PC-3 (cell line): ENCODE measurements around the gene ZNF425. TPM values are rescaled to one million over a fixed set of nuclear protein-coding genes. Genes with fewer than 3 reads are reported as not detected.

Experiments used
- ATAC-seq: fragments of 200-7000 bp; cut with Tn5 transposase; 2 replicates; pipeline ENCODE4 v1.9.1; 2020; ENCODE audit warnings: mild to moderate bottlenecking, moderate library complexity
- BruUV-seq: library from RNA; stranded (reverse); fragments of 400-500 nt; replicated peaks from 2 replicates; lab custom pipeline; 2021; lab: Mats Ljungman, UMichigan
- CTCF ChIA-PET: fragments of 300-600 bp; sonication (Branson Sonifier 250); formaldehyde crosslinking; loops from one replicate; lab custom pipeline; 2022; ENCODE audit warnings: antibody characterized with exemption; lab: Charles Lee
- POLR2A ChIA-PET: fragments of 300-600 bp; sonication (Branson Sonifier 250); formaldehyde crosslinking; loops from one replicate; lab custom pipeline; 2022; ENCODE audit warnings: antibody characterized with exemption; ENCODE audit not compliant: unreplicated experiment; lab: Charles Lee
- DNase-seq: peaks from one replicate; pipeline ENCODE4 v3.0.0-alpha.2; 2015
- H2AFZ ChIP-seq: fragments of 300-600 bp; sonication (generic); 2 replicates; pipeline ENCODE4 v1.6.0; 2016; ENCODE audit warnings: antibody characterized with exemption, low read length
- H3F3A ChIP-seq: fragments of 300-600 bp; sonication (generic); one replicate; pipeline ENCODE4 v1.6.0; 2017; ENCODE audit warnings: antibody characterized with exemption, low read length, control low read depth, mild to moderate bottlenecking; ENCODE audit not compliant: unreplicated experiment
- H3K27ac ChIP-seq: fragments of 300-600 bp; sonication (generic); 2 replicates; pipeline ENCODE4 v1.5.1; 2016; ENCODE audit warnings: mild to moderate bottlenecking, low read length
- H3K27me3 ChIP-seq: fragments of 300-600 bp; sonication (generic); 2 replicates; pipeline ENCODE4 v1.6.1; 2016; ENCODE audit warnings: low read length, mixed read lengths
- H3K36me3 ChIP-seq: fragments of 300-600 bp; sonication (generic); 2 replicates; pipeline ENCODE4 v1.6.1; 2016; ENCODE audit warnings: low read depth, mixed run types, low read length, mixed read lengths
- H3K4me1 ChIP-seq: fragments of 300-600 bp; sonication (generic); 2 replicates; pipeline ENCODE4 v1.5.1; 2016; ENCODE audit warnings: low read length; ENCODE audit not compliant: insufficient read depth
- H3K4me2 ChIP-seq: fragments of 300-600 bp; sonication (generic); 2 replicates; pipeline ENCODE4 v1.6.0; 2016; ENCODE audit warnings: low read length
- H3K4me3 ChIP-seq: fragments of 300-600 bp; sonication (generic); 2 replicates; pipeline ENCODE4 v1.5.1; 2016; ENCODE audit warnings: mild to moderate bottlenecking, low read length, mixed read lengths
- H3K79me2 ChIP-seq: fragments of 300-600 bp; sonication (generic); 2 replicates; pipeline ENCODE4 v1.6.1; 2017; ENCODE audit warnings: low read length, mixed read lengths
- H3K9ac ChIP-seq: fragments of 300-600 bp; sonication (generic); 2 replicates; pipeline ENCODE4 v1.6.0; 2016; ENCODE audit warnings: mild to moderate bottlenecking, low read length
- H3K9me2 ChIP-seq: fragments of 300-600 bp; sonication (generic); replicated peaks from 2 replicates; pipeline ENCODE4 v1.6.1; 2016; ENCODE audit warnings: mixed run types, low read length, mixed read lengths
- H3K9me3 ChIP-seq: fragments of 300-600 bp; sonication (generic); 2 replicates; pipeline ENCODE4 v1.6.1; 2016; ENCODE audit warnings: low read length, mixed read lengths
- H4K20me1 ChIP-seq: fragments of 300-600 bp; sonication (generic); 2 replicates; pipeline ENCODE4 v1.6.1; 2016; ENCODE audit warnings: low read length, mixed read lengths
- EZH2 ChIP-seq: fragments of 300-600 bp; sonication (generic); IDR thresholded peaks from one replicate; pipeline ENCODE4 v1.6.1; 2017; ENCODE audit warnings: antibody characterized with exemption, mild to moderate bottlenecking, low read length; ENCODE audit not compliant: unreplicated experiment
- EZH2phosphoT487 ChIP-seq: fragments of 300-600 bp; sonication (generic); IDR thresholded peaks from 2 replicates; pipeline ENCODE4 v1.6.1; 2018; ENCODE audit warnings: mild to moderate bottlenecking, antibody characterized with exemption, low read length, borderline replicate concordance
- intact Hi-C: fragments of 100-400 bp; cut with micrococcal nuclease; formaldehyde crosslinking; loops from 2 replicates; pipeline ENCODE4 v1.9.0; 2023
- total RNA-seq: library from RNA; depleted of rRNA; stranded (reverse); fragments of >200 nt; gene quantifications from 2 replicates; pipeline ENCODE4 v1.2.3, GENCODE V29; 2014
- TF ChIP-seq, protein P1 (sequence below): fragments of 300-600 bp; sonication (generic); conservative IDR thresholded peaks from 2 replicates; pipeline ENCODE4 v1.5.1; 2017; ENCODE audit warnings: antibody characterized with exemption, low read depth, mild to moderate bottlenecking, low read length

The ZNF425 gene
- total RNA-seq, 1 experiment from 2014 or later, result 1.6 TPM

DNA sequence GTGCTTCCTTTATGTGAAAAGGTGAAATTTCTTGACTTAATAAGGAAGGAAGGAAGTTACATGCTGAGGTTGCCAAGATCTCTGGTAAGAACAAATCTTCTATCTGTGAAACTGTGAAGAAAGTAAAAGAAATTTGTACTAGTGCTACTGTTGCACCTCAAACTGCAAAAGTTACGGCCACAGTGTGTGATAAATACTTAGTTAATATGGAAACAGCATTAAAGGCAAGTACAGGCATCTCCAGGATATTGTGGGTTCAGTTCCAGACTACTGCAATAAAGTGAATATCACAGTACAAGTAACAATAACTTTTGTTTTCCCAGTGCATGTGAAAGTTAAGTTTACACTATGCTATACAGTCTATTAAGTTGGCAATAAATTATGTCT, 46.4 kb upstream of the ZNF425 start:
- CTCF ChIA-PET, result no interaction called here
- H4K20me1 ChIP-seq, result no peaks in the 10 kb centered on the region
- DNase-seq, result no peak
- BruUV-seq, result TSS peak; percentile 27
- peaks cover 13% of the 10 kb centered on the region for H3K4me1 ChIP-seq
- POLR2A ChIA-PET, result no interaction called here
- no peaks in the 10 kb centered on the region for H3K9me3 ChIP-seq
- ATAC-seq, result no peak
- no peaks in the 10 kb centered on the region for H3F3A ChIP-seq
- peaks cover 21% of the 10 kb centered on the region; the same call in 1 of the 2 replicates for H3K36me3 ChIP-seq
- TF ChIP-seq EZH2 (no peak), EZH2phosphoT487 (no peak)
- TF ChIP-seq, protein P1, sequence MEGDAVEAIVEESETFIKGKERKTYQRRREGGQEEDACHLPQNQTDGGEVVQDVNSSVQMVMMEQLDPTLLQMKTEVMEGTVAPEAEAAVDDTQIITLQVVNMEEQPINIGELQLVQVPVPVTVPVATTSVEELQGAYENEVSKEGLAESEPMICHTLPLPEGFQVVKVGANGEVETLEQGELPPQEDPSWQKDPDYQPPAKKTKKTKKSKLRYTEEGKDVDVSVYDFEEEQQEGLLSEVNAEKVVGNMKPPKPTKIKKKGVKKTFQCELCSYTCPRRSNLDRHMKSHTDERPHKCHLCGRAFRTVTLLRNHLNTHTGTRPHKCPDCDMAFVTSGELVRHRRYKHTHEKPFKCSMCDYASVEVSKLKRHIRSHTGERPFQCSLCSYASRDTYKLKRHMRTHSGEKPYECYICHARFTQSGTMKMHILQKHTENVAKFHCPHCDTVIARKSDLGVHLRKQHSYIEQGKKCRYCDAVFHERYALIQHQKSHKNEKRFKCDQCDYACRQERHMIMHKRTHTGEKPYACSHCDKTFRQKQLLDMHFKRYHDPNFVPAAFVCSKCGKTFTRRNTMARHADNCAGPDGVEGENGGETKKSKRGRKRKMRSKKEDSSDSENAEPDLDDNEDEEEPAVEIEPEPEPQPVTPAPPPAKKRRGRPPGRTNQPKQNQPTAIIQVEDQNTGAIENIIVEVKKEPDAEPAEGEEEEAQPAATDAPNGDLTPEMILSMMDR, result no peak
- H3K4me3 ChIP-seq, result no peak overlapping the region
- H3K9me2 ChIP-seq, result no peaks in the 10 kb centered on the region
- no peaks in the 10 kb centered on the region for H3K27me3 ChIP-seq
- no peak overlapping the region for H2AFZ ChIP-seq
- H3K27ac ChIP-seq, result no peak overlapping the region
- peak overlapping the region; percentile 26; the same call in 1 of the 2 replicates for H3K4me2 ChIP-seq
- no peak overlapping the region for H3K9ac ChIP-seq
- H3K79me2 ChIP-seq, result no peaks in the 10 kb centered on the region
- intact Hi-C loops, result loop anchor here (1.0 kb wide), 1 partner anchor 45 kb away; no protein-coding TSS in a partner anchor

DNA sequence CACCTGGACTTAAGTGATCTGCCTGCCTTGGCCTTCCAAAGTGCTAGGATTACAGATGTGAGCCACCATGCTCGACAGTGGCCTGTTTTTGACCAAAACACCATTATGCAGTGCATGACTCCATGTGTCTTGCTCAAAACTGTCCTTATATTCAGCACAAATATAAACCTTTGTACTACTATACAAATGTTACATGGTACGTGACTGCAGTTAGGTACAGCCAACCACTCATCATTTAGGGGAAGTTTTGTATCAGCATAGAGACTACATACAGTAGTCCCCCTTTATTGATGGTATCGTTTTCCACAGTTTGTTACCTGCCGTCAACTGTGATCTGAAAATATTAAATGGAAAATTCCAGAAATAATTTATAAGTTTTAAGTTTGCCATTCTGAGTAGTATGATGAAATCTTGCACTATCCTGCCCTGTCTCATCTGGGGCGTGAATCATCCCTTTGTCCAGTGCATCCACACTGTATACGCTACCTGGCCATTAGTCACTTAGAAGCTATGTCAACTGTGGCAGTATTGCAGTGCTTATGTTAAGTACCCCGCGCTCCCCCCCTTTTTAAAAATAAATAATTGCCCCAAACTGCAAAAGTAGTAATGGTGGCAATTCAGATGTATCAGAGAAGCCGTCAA, 45.9 kb upstream of the ZNF425 start:
- Histone ChIP-seq H3K4me2 (peak overlapping the region; percentile 42), H3K27ac (peak overlapping the region; percentile 79), H3K27me3 (no peaks in the 10 kb centered on the region), H3K9me2 (no peaks in the 10 kb centered on the region), H3K4me1 (peaks cover 13% of the 10 kb centered on the region), H3K36me3 (peaks cover 19% of the 10 kb centered on the region; the same call in 1 of the 2 replicates), H3K9me3 (no peaks in the 10 kb centered on the region), H2AFZ (no peak overlapping the region), H3F3A (no peaks in the 10 kb centered on the region), H4K20me1 (no peaks in the 10 kb centered on the region), H3K4me3 (no peak overlapping the region), H3K9ac (no peak overlapping the region), H3K79me2 (no peaks in the 10 kb centered on the region)
- intact Hi-C loops, result loop anchor here (1.0 kb wide), 1 partner anchor 45 kb away; no protein-coding TSS in a partner anchor
- POLR2A ChIA-PET, result no interaction called here
- peak; percentile 87 for DNase-seq
- ATAC-seq, result peak; percentile 100
- CTCF ChIA-PET, result no interaction called here
- TF ChIP-seq EZH2 (no peak), EZH2phosphoT487 (no peak)
- TF ChIP-seq, protein P1, result no peak
- BruUV-seq, result TSS peak; percentile 94
